ENCODE measurements around the gene PSMB4. TPM values are rescaled to one million over a fixed set of nuclear protein-coding genes. Genes with fewer than 3 reads are reported as not detected.

The PSMB4 gene
- total and polyA plus RNA-seq, 2 experiments from 2014 or later = 348 to 417 TPM

GRCh38 chr1:151407304-151407703 is 7.9 kb downstream of the PSMB4 start (continued):
- TF ChIP-seq ZNF462 (CRISPR knock-in tag; IDR thresholded peaks at IDR 0.05) (no peak), POLR2AphosphoS5 (IDR thresholded peaks at IDR 0.05; ENCODE audit: low read depth) (no peak), ZNF114 (CRISPR knock-in tag; IDR thresholded peaks at IDR 0.05) (no peak), EZH2phosphoT487 (IDR thresholded peaks at IDR 0.05; ENCODE audit: unreplicated experiment) (no peak), CREB1 (CRISPR knock-in tag; IDR thresholded peaks at IDR 0.05; ENCODE audit: low read depth) (no peak), NANOG (IDR thresholded peaks at IDR 0.05; ENCODE audit: borderline replicate concordance) (no peak)
- TF ChIP-seq, protein P1, sequence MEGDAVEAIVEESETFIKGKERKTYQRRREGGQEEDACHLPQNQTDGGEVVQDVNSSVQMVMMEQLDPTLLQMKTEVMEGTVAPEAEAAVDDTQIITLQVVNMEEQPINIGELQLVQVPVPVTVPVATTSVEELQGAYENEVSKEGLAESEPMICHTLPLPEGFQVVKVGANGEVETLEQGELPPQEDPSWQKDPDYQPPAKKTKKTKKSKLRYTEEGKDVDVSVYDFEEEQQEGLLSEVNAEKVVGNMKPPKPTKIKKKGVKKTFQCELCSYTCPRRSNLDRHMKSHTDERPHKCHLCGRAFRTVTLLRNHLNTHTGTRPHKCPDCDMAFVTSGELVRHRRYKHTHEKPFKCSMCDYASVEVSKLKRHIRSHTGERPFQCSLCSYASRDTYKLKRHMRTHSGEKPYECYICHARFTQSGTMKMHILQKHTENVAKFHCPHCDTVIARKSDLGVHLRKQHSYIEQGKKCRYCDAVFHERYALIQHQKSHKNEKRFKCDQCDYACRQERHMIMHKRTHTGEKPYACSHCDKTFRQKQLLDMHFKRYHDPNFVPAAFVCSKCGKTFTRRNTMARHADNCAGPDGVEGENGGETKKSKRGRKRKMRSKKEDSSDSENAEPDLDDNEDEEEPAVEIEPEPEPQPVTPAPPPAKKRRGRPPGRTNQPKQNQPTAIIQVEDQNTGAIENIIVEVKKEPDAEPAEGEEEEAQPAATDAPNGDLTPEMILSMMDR (conservative IDR thresholded peaks at IDR 0.05; ENCODE audit: low read depth in 2 of 2) = no peak

- DNase-seq (ENCODE audit: low spot score) = no peak
- H3K79me2 ChIP-seq (replicated peaks; ENCODE audit: insufficient read depth) = no peaks in the 10 kb centered on the region; the same call in 1 of the 2 replicates
- Mint-ChIP-seq H3K27me3 (ENCODE audit: insufficient read depth, low read depth, poor library complexity) (no peaks in the 10 kb centered on the region), H3K9me3 (no peaks in the 10 kb centered on the region), H3K36me3 (ENCODE audit: low read depth) (peaks cover 80% of the 10 kb centered on the region), H3K4me3 (no peak overlapping the region), H3K4me1 (no peaks in the 10 kb centered on the region), H3K27ac (no peak overlapping the region)
- H2AFZ ChIP-seq = no peak overlapping the region
- peaks cover 15% of the 10 kb centered on the region for H4K20me1 ChIP-seq (replicated peaks; ENCODE audit: insufficient read depth)
- peaks cover 6% of the 10 kb centered on the region for H3F3A ChIP-seq (replicated peaks; ENCODE audit: low read depth)
- H3K9me2 ChIP-seq (ENCODE audit: insufficient read depth) = no peaks in the 10 kb centered on the region
- no peaks in the 10 kb centered on the region for H3K4me1 ChIP-seq (ENCODE audit: insufficient read depth)
- H3K27ac ChIP-seq (ENCODE audit: low read depth) = no peak overlapping the region
- peaks cover 75% of the 10 kb centered on the region for H3K36me3 ChIP-seq (ENCODE audit: insufficient read depth)
- H3K4me2 ChIP-seq = no peak overlapping the region
- H3K4me3 ChIP-seq = no peak overlapping the region
- ATAC-seq = no peak
- H3K27me3 ChIP-seq (ENCODE audit: insufficient read depth) = no peaks in the 10 kb centered on the region
- TF ChIP-seq ZNF462 (CRISPR knock-in tag; IDR thresholded peaks at IDR 0.05) = no peak
- TF ChIP-seq NANOG (IDR thresholded peaks at IDR 0.05; ENCODE audit: borderline replicate concordance) = no peak
- no peak for TF ChIP-seq CREB1 (CRISPR knock-in tag; IDR thresholded peaks at IDR 0.05; ENCODE audit: low read depth)
Observed at GRCh38 chr1:151408891-151409290, 9.5 kb downstream of the PSMB4 start.

Data from GM23338 (cell line).